Activated CD8-positive, alpha-beta memory T cell treated with anti-CD3 and anti-CD28 coated beads, Interleukin-2, amount 50 U/mL, for 4 hours (primary cell): ENCODE data around the gene MSANTD1.
A peak's percentile ranks its signal among the peaks of the same experiment; 100 is the strongest.

Experiments used
- DNase-seq: peaks from one replicate; pipeline ENCODE4 v3.0.0-alpha.2; 2020

MSANTD1 gene

GRCh38 chr4:3250438-3250955 lies 1.5 kb downstream of the MSANTD1 start:
- DNase-seq, result no peak

GRCh38 chr4:3250956-3251690 lies 2.2 kb downstream of the MSANTD1 start:
- no peak for DNase-seq

GRCh38 chr4:3251691-3252479 lies 2.9 kb downstream of the MSANTD1 start:
- no peak for DNase-seq

GRCh38 chr4:3252480-3252828 lies 3.5 kb downstream of the MSANTD1 start:
- DNase-seq, result no peak

- DNase-seq, result peak; percentile 10
Observed at GRCh38 chr4:3252831-3253641, 4.1 kb downstream of the MSANTD1 start.

- peak; percentile 2 for DNase-seq
Observed at GRCh38 chr4:3253808-3254207, 4.8 kb downstream of the MSANTD1 start.

GRCh38 chr4:3254302-3255131 lies 5.6 kb downstream of the MSANTD1 start:
- peak; percentile 12 for DNase-seq

GRCh38 chr4:3255611-3256186 lies 6.7 kb downstream of the MSANTD1 start:
- DNase-seq, result peak; percentile 6

GRCh38 chr4:3256230-3257102 lies 7.5 kb downstream of the MSANTD1 start:
- no peak for DNase-seq

- DNase-seq, result no peak
Observed at GRCh38 chr4:3257103-3257555, 8.2 kb downstream of the MSANTD1 start.

GRCh38 chr4:3257556-3258482 lies 8.9 kb downstream of the MSANTD1 start:
- no peak for DNase-seq

GRCh38 chr4:3261411-3262207 lies 12.7 kb downstream of the MSANTD1 start:
- no peak for DNase-seq

GRCh38 chr4:3262208-3263052 lies 13.5 kb downstream of the MSANTD1 start:
- DNase-seq, result no peak

- no peak for DNase-seq
Observed at GRCh38 chr4:3263053-3263875, 14.3 kb downstream of the MSANTD1 start.

- DNase-seq, result no peak
Observed at GRCh38 chr4:3263876-3264193, 14.9 kb downstream of the MSANTD1 start.

GRCh38 chr4:3266076-3266475 lies 17.1 kb downstream of the MSANTD1 start:
- no peak for DNase-seq
